Activated CD4-positive, alpha-beta T cell treated with anti-CD3 and anti-CD28 coated beads, Interleukin-2, Interleukin-4, amounts not matched to agents 100 ng/mL and 50 ng/mL, durations not matched to agents 16 hours and 8 hours (primary cell): ENCODE results near the gene NDUFB4.

Experiments
- DNase-seq: peaks from one replicate; pipeline ENCODE4 v3.0.0-alpha.2; 2020; ENCODE audit warnings: low spot score

Gene NDUFB4

GRCh38 chr3:120596116-120596852 is at the start of gene NDUFB4:
Gene NDUFB4, plus strand, starts transcription at chr3:120596336. Its CDS starts 24 bp downstream, at chr3:120596360.
- peak; percentile 97 for DNase-seq

- no peak for DNase-seq
Measured at GRCh38 chr3:120550546-120550945, 45.6 kb upstream of the NDUFB4 start.

- no peak for DNase-seq
Measured at GRCh38 chr3:120552184-120553172, 43.7 kb upstream of the NDUFB4 start.

- DNase-seq: no peak
Measured at GRCh38 chr3:120554812-120555606, 41.1 kb upstream of the NDUFB4 start.

GRCh38 chr3:120555657-120556509 is 40.3 kb upstream of the NDUFB4 start:
- no peak for DNase-seq

- DNase-seq: no peak
Measured at GRCh38 chr3:120557115-120557514, 39.0 kb upstream of the NDUFB4 start.

- DNase-seq: peak; percentile 88
Measured at GRCh38 chr3:120558771-120559241, 37.3 kb upstream of the NDUFB4 start.

- no peak for DNase-seq
Measured at GRCh38 chr3:120559242-120560061, 36.7 kb upstream of the NDUFB4 start.

GRCh38 chr3:120560304-120561250 is 35.6 kb upstream of the NDUFB4 start:
- no peak for DNase-seq

GRCh38 chr3:120561251-120562045 is 34.7 kb upstream of the NDUFB4 start:
- peak; percentile 68 for DNase-seq

GRCh38 chr3:120563356-120564022 is 32.6 kb upstream of the NDUFB4 start:
- DNase-seq: no peak

GRCh38 chr3:120566243-120566975 is 29.7 kb upstream of the NDUFB4 start:
- no peak for DNase-seq

- no peak for DNase-seq
Measured at GRCh38 chr3:120567370-120568201, 28.6 kb upstream of the NDUFB4 start.

- DNase-seq: no peak
Measured at GRCh38 chr3:120568202-120568531, 28.0 kb upstream of the NDUFB4 start.

- DNase-seq: no peak
Measured at GRCh38 chr3:120568598-120568997, 27.5 kb upstream of the NDUFB4 start.
